Stimulated activated naive B cell treated with anti-CD40 and anti-IgM and Interleukin-4, amounts not matched to agents 10 μg/mL and 1 μg/mL and 100 μg/mL, for 72 hours (primary cell): Measurements from ENCODE around the gene PMFBP1.

Source experiments
- ATAC-seq, 2 donors: fragments of 150-1000 bp; cut with Tn5 transposase; replicated peaks; 2 replicates each; pipeline ENCODE4 v1.10.0; 2021; ENCODE audit warnings: moderate library complexity in 1 of 2
- DNase-seq: peaks from one replicate; pipeline ENCODE4 v3.0.0; 2021
- H3K27ac Mint-ChIP-seq: one replicate; pipeline ENCODE4 v1.8.0; 2022; ENCODE audit warnings: mild to moderate bottlenecking, mixed read lengths
- H3K27me3 Mint-ChIP-seq, 2 donors: one replicate each; pipeline ENCODE4 v1.8.0; 2022; ENCODE audit warnings: mixed read lengths in 2 of 2
- H3K36me3 Mint-ChIP-seq, 2 donors: one replicate each; pipeline ENCODE4 v1.8.0; 2022; ENCODE audit warnings: mixed read lengths in 2 of 2, mild to moderate bottlenecking in 1 of 2
- H3K4me1 Mint-ChIP-seq, 2 donors: one replicate each; pipeline ENCODE4 v1.8.0; 2022; ENCODE audit warnings: mixed read lengths in 2 of 2, mild to moderate bottlenecking in 1 of 2
- H3K4me3 Mint-ChIP-seq, 2 donors: one replicate each; pipeline ENCODE4 v1.8.0; 2022; ENCODE audit warnings: mild to moderate bottlenecking in 2 of 2, mixed read lengths in 2 of 2, moderate library complexity in 1 of 2
- H3K9me3 Mint-ChIP-seq, 2 donors: one replicate each; pipeline ENCODE4 v1.8.0; 2022; ENCODE audit warnings: mixed read lengths in 2 of 2, mild to moderate bottlenecking in 1 of 2

PMFBP1 gene

GRCh38 chr16:72199761-72200337 is 27.9 kb upstream of the PMFBP1 start:
- Mint-ChIP-seq H3K27ac (no peak overlapping the region), H3K4me1 (peaks cover 18 to 21% of the 10 kb centered on the region in 2 donors), H3K4me3 (no peak overlapping the region), H3K9me3 (no peaks in the 10 kb centered on the region), H3K27me3 (no peaks in the 10 kb centered on the region), H3K36me3 (no peaks in the 10 kb centered on the region)
- no peak for ATAC-seq
- DNase-seq, result no peak

- H3K36me3 Mint-ChIP-seq, result no peaks in the 10 kb centered on the region
- no peak overlapping the region for H3K4me3 Mint-ChIP-seq
These were observed 26.8 kb upstream of the PMFBP1 start for GRCh38 chr16:72198771-72199201.

GRCh38 chr16:72198021-72198711 is 26.2 kb upstream of the PMFBP1 start:
- no peak for DNase-seq
- no peak overlapping the region for H3K4me3 Mint-ChIP-seq
- no peak overlapping the region for H3K27ac Mint-ChIP-seq
- ATAC-seq, result no peak
- no peaks in the 10 kb centered on the region for H3K27me3 Mint-ChIP-seq
- no peaks in the 10 kb centered on the region for H3K36me3 Mint-ChIP-seq
- peaks cover 9% of the 10 kb centered on the region in 2 donors for H3K4me1 Mint-ChIP-seq
- H3K9me3 Mint-ChIP-seq, result no peaks in the 10 kb centered on the region

More at GRCh38 chr16:72198771-72199201, 26.8 kb upstream of the PMFBP1 start:
- DNase-seq (no peak), ATAC-seq (no peak)
- peaks cover 15% of the 10 kb centered on the region in 2 donors for H3K4me1 Mint-ChIP-seq
- no peaks in the 10 kb centered on the region for H3K27me3 Mint-ChIP-seq
- no peak overlapping the region for H3K27ac Mint-ChIP-seq
- no peaks in the 10 kb centered on the region for H3K9me3 Mint-ChIP-seq

GRCh38 chr16:72197545-72197944 is 25.6 kb upstream of the PMFBP1 start:
- ATAC-seq, result no peak
- no peaks in the 10 kb centered on the region for H3K36me3 Mint-ChIP-seq
- DNase-seq, result no peak
- H3K27me3 Mint-ChIP-seq, result no peaks in the 10 kb centered on the region
- no peak overlapping the region for H3K4me3 Mint-ChIP-seq
- H3K4me1 Mint-ChIP-seq, result peaks cover 3% of the 10 kb centered on the region in 2 donors
- no peak overlapping the region for H3K27ac Mint-ChIP-seq
- H3K9me3 Mint-ChIP-seq, result no peaks in the 10 kb centered on the region

GRCh38 chr16:72195609-72196008 is 23.7 kb upstream of the PMFBP1 start:
- Mint-ChIP-seq H3K36me3 (no peaks in the 10 kb centered on the region), H3K27ac (no peak overlapping the region), H3K27me3 (no peaks in the 10 kb centered on the region), H3K4me1 (no peaks in the 10 kb centered on the region), H3K4me3 (no peak overlapping the region), H3K9me3 (no peaks in the 10 kb centered on the region)
- DNase-seq (no peak), ATAC-seq (no peak)

- Mint-ChIP-seq H3K4me3 (no peak overlapping the region), H3K4me1 (no peaks in the 10 kb centered on the region), H3K36me3 (peaks cover 0 to 7% of the 10 kb centered on the region in 2 donors), H3K27me3 (no peaks in the 10 kb centered on the region), H3K9me3 (peaks cover 0 to 2% of the 10 kb centered on the region in 2 donors), H3K27ac (no peak overlapping the region)
- no peak for DNase-seq
- ATAC-seq, result no peak
These were observed 19.6 kb upstream of the PMFBP1 start for GRCh38 chr16:72191551-72191950.

- no peak overlapping the region for H3K27ac Mint-ChIP-seq
These were observed 18.0 kb upstream of the PMFBP1 start for GRCh38 chr16:72189865-72190371.

GRCh38 chr16:72188541-72188940 is 16.6 kb upstream of the PMFBP1 start:
- peaks cover 0 to 2% of the 10 kb centered on the region in 2 donors for H3K9me3 Mint-ChIP-seq
- DNase-seq, result no peak
- no peak overlapping the region for H3K27ac Mint-ChIP-seq
- peaks cover 0 to 7% of the 10 kb centered on the region in 2 donors for H3K36me3 Mint-ChIP-seq
- no peaks in the 10 kb centered on the region for H3K4me1 Mint-ChIP-seq
- no peak for ATAC-seq
- no peaks in the 10 kb centered on the region for H3K27me3 Mint-ChIP-seq
- no peak overlapping the region for H3K4me3 Mint-ChIP-seq

More at GRCh38 chr16:72189865-72190371, 18.0 kb upstream of the PMFBP1 start:
- H3K27me3 Mint-ChIP-seq, result no peaks in the 10 kb centered on the region
- no peak for ATAC-seq
- no peak for DNase-seq
- peaks cover 0 to 7% of the 10 kb centered on the region in 2 donors for H3K36me3 Mint-ChIP-seq
- H3K4me1 Mint-ChIP-seq, result no peaks in the 10 kb centered on the region
- no peak overlapping the region for H3K4me3 Mint-ChIP-seq
- H3K9me3 Mint-ChIP-seq, result peaks cover 0 to 2% of the 10 kb centered on the region in 2 donors

- Mint-ChIP-seq H3K4me3 (no peak overlapping the region), H3K27me3 (no peaks in the 10 kb centered on the region), H3K27ac (no peak overlapping the region), H3K4me1 (peaks cover 6 to 7% of the 10 kb centered on the region in 2 donors), H3K9me3 (peaks cover 0 to 4% of the 10 kb centered on the region in 2 donors), H3K36me3 (peaks cover 0 to 7% of the 10 kb centered on the region in 2 donors)
- no peak for DNase-seq
- ATAC-seq, result no peak
These were observed 15.6 kb upstream of the PMFBP1 start for GRCh38 chr16:72187551-72187950.

GRCh38 chr16:72182976-72183375 is 11.0 kb upstream of the PMFBP1 start:
- Mint-ChIP-seq H3K27ac (no peak overlapping the region), H3K4me3 (no peak overlapping the region), H3K4me1 (peaks cover 7% of the 10 kb centered on the region in 2 donors), H3K36me3 (no peaks in the 10 kb centered on the region), H3K9me3 (peaks cover 0 to 2% of the 10 kb centered on the region in 2 donors), H3K27me3 (no peaks in the 10 kb centered on the region)
- ATAC-seq (peak; percentile 94 to 96), DNase-seq (no peak)

GRCh38 chr16:72179204-72179970 is 7.4 kb upstream of the PMFBP1 start:
- H3K27me3 Mint-ChIP-seq, result no peaks in the 10 kb centered on the region
- H3K4me3 Mint-ChIP-seq, result no peak overlapping the region
- no peak for ATAC-seq
- peaks cover 5 to 18% of the 10 kb centered on the region in 2 donors for H3K36me3 Mint-ChIP-seq
- no peak overlapping the region for H3K27ac Mint-ChIP-seq
- peaks cover 7% of the 10 kb centered on the region in 2 donors for H3K4me1 Mint-ChIP-seq
- H3K9me3 Mint-ChIP-seq, result peaks cover 6 to 10% of the 10 kb centered on the region in 2 donors
- no peak for DNase-seq

GRCh38 chr16:72174726-72175125 is 2.8 kb upstream of the PMFBP1 start:
- Mint-ChIP-seq H3K9me3 (peaks cover 11 to 14% of the 10 kb centered on the region in 2 donors), H3K4me1 (peaks cover 9 to 12% of the 10 kb centered on the region in 2 donors), H3K36me3 (peaks cover 11 to 29% of the 10 kb centered on the region in 2 donors), H3K27me3 (no peaks in the 10 kb centered on the region), H3K4me3 (no peak overlapping the region), H3K27ac (peak overlapping the region; percentile 0)
- DNase-seq, result no peak
- no peak for ATAC-seq

GRCh38 chr16:72173997-72174396 is 2.0 kb upstream of the PMFBP1 start:
- H3K4me3 Mint-ChIP-seq, result no peak overlapping the region
- DNase-seq, result no peak
- H3K9me3 Mint-ChIP-seq, result peaks cover 11 to 14% of the 10 kb centered on the region in 2 donors
- no peak for ATAC-seq
- peak overlapping the region; percentile 63 for H3K27ac Mint-ChIP-seq
- H3K36me3 Mint-ChIP-seq, result peaks cover 11 to 29% of the 10 kb centered on the region in 2 donors
- no peaks in the 10 kb centered on the region for H3K27me3 Mint-ChIP-seq
- H3K4me1 Mint-ChIP-seq, result peaks cover 9 to 12% of the 10 kb centered on the region in 2 donors

- Mint-ChIP-seq H3K36me3 (peaks cover 6 to 21% of the 10 kb centered on the region in 2 donors), H3K27me3 (peaks cover 0 to 4% of the 10 kb centered on the region in 2 donors), H3K9me3 (peaks cover 8 to 14% of the 10 kb centered on the region in 2 donors), H3K4me3 (no peak overlapping the region), H3K4me1 (peaks cover 9 to 12% of the 10 kb centered on the region in 2 donors), H3K27ac (no peak overlapping the region)
- DNase-seq (no peak), ATAC-seq (no peak)
These were observed 719 bp downstream of the PMFBP1 start for GRCh38 chr16:72171236-72171635.
